GM12864 (cell line): ENCODE measurements around the gene DCAF15.
"Not testable (repeated sequence)": the region's sequence is repeated elsewhere in the genome, so short reads cannot be mapped to it uniquely, and the experiment has no call there.

Source experiments
- DNase-seq: peaks from one replicate; pipeline ENCODE4 v3.0.0-alpha.2; 2011; ENCODE audit warnings: low read depth
- H3K4me3 ChIP-seq: 2 replicates; pipeline ENCODE4 v1.5.1; 2011; ENCODE audit warnings: mild to moderate bottlenecking, low read depth, low read length, control low read depth
- TF ChIP-seq, protein P1 (sequence below): IDR thresholded peaks from 2 replicates; pipeline ENCODE4 v1.5.1; 2011; ENCODE audit warnings: low read depth, mild to moderate bottlenecking, moderate library complexity, low read length, control low read depth, inconsistent platforms; ENCODE audit errors: missing control alignments

The DCAF15 gene

DNA sequence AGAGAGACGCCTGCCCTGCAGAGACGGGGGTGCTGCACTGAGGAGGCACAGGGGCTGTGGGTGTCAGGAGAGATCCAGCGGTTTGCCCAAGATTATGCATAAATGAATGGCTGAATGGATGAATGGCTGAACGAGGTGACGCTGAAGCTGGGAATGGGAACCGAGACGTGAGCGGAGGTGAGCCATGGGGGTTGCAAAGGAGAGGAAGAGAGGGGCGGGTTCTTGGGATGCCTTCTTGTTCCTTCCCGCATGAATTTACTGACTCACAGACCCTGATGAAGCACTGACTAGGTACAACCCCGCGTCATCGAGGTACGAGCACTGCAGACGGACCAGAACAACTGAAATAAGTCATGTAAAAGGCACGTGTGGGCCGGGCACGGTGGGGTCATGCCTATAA is 16.7 kb downstream of the DCAF15 start:
- TF ChIP-seq, protein P1, sequence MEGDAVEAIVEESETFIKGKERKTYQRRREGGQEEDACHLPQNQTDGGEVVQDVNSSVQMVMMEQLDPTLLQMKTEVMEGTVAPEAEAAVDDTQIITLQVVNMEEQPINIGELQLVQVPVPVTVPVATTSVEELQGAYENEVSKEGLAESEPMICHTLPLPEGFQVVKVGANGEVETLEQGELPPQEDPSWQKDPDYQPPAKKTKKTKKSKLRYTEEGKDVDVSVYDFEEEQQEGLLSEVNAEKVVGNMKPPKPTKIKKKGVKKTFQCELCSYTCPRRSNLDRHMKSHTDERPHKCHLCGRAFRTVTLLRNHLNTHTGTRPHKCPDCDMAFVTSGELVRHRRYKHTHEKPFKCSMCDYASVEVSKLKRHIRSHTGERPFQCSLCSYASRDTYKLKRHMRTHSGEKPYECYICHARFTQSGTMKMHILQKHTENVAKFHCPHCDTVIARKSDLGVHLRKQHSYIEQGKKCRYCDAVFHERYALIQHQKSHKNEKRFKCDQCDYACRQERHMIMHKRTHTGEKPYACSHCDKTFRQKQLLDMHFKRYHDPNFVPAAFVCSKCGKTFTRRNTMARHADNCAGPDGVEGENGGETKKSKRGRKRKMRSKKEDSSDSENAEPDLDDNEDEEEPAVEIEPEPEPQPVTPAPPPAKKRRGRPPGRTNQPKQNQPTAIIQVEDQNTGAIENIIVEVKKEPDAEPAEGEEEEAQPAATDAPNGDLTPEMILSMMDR: no peak
- no peak overlapping the region for H3K4me3 ChIP-seq
- no peak for DNase-seq

DNA sequence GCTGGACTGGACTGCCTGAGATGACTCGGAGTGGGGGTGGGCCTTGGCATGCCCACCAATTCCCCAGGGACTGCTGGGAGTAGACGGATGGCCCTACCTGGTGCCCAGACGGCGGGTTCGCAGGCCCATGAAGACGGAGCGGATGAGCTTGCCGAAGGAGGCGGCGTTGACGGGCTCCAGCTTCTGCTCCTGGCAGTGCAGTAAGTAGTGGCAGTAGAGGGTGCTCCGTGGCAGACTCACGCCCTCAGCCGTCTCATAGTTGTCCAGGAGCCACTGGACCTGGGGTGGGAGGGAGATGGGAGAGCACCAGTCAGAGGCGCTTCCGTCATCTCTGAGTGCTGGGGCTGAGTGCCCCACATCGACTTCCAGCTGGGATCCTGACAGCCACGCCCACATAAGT is 17.6 kb downstream of the DCAF15 start:
- no peak for DNase-seq
- TF ChIP-seq, protein P1: no peak
- H3K4me3 ChIP-seq: no peak overlapping the region

DNA sequence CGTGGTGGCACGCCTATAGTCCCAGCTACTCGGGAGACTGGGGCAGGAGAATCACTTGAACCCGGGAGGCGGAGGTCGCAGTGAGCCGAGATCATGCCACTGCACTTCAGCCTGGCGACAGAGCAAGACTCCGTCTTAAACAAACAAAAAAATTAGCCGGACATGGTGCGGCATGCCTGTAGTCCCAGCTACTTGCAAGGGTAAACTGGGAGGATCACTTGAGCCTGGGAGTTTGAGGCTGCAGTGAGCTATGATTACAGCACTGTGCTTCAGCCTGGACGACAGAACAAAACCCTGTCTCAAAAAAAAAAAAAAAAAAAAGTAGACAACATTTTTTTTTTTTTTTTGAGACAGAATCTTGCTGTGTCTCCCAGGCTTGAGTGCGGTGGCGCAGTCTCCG is 19.6 kb downstream of the DCAF15 start:
- DNase-seq, H3K4me3 ChIP-seq: not testable (repeated sequence)

DNA sequence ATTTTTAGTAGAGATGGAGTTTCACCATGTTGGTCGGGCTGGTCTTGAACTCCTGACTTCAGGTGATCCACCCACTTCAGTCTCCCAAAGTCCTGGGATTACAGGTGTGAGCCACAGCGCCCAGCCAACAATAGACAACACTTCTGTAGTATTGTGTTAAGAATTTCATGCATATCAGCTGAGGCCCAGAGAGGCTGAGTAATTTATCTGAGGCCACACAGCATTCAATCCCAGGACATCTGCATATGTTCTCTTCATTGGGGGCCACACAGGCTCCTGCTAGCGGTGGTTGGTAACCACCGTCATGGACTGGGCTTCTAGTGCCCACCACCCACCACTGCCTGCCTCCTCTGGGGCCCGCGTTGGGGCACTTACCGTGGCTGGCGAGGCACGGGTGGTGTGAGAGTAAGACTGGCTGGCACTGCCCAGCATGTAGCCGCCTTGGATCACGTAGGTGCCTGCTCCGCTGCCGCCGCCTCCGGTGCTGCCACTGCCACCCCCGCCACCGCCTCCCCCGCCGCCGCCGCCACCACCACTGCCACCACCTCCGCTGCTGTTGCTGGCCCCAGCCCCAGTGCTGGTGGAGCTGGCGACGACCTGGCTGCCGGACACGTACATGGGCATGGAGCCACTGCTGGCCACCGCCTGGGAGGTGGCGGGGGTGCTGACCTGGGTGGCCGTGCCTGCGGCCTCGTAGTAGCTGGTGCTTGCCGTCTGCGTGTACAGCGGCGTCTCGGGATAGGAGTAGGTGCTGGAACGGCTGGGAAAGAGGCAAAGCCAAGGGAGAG is 20.3 kb downstream of the DCAF15 start:
- no peak for DNase-seq
- H3K4me3 ChIP-seq: no peak overlapping the region
- TF ChIP-seq, protein P1: no peak

DNA sequence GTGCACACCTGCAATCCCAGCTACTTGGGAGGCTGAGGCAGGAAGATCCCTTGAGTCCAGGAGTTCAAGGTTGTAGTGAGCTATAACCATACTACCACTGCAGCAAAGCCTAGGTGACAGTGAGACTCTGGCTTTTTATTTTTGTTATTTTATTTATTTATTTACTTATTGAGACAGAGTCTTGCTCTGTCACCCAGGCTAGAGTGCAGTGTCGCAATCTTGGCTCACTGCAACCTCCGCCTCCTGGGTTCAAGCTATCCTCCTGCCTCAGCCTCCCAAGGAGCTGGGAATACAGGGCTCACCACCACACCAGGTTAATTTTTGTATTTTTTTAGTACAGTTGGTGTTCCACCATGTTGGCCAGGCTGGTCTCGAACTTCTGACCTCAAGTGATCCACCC is 21.2 kb downstream of the DCAF15 start:
- H3K4me3 ChIP-seq: not testable (repeated sequence)

DNA sequence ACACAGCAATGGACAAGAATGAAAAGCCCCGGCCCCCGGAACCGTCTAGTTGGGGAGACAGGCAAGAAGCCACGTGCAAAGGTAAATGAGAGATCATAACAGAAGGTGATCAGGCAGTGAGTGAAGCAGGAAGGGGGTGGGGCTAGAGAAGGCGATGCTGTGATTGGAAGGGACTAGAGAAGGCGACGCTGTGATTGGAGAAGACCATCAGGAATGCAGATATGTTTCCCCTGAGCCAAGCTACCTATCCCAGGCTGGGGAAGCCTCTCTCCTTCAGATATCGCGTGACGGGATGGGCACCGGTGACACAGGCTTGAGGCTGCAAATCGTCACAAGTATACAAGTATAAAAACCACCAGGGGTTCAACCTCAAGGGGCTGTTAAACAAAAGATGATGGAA is 21.8 kb downstream of the DCAF15 start:
- TF ChIP-seq, protein P1: no peak
- H3K4me3 ChIP-seq: no peak overlapping the region
- no peak for DNase-seq

More for the DNA sequence above, 21.2 kb downstream of the DCAF15 start:
- not testable (repeated sequence) for DNase-seq

DNA sequence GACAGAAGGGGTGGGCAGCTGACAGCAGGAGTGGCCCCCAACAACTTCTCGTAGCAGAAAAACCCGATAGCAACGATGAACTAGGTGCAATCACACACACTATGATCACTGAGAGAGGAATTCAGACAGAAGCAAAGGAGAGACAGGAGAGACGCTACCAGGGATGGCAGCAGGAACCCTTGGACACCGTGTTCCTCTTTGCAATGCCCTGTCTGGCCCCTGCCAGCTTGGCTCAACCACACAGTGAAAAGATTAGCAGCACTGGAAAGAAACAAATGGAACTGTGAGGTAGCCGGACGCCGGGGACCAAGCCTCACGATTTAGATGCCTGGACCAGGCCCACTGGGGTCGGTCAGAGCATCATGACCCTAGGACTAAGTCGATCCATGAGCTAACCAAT is 23.6 kb downstream of the DCAF15 start:
- H3K4me3 ChIP-seq: no peak overlapping the region
- no peak for DNase-seq
- TF ChIP-seq, protein P1: no peak

DNA sequence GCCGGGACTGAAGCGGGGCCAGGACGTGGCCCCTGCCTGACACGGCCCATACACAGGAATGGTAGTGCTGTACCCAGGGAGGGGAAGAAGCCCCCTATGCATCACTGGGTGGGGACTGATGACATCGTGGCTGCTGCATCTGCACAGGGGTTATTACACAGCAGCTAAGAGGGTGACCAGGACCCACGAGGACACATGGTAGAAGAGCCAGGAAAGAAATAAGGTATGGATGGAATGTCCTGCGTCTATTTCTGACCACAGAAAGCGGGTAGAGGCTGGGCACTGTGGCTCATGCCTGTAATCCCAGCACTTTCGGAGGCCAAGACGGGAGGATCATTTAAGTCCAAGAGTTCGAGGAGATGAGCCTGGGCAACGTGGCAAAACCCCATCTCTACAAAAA is 24.1 kb downstream of the DCAF15 start:
- TF ChIP-seq, protein P1: no peak
- DNase-seq: no peak
- H3K4me3 ChIP-seq: no peak overlapping the region
